Kidney (tissue), 14 donors: ENCODE measurements around the gene KIF26B. TPM values are rescaled to one million over a fixed set of nuclear protein-coding genes. Genes with fewer than 3 reads are reported as not detected.
A peak's percentile ranks its signal among the peaks of the same experiment; 100 is the strongest.
"Not testable (repeated sequence)": the region's sequence is repeated elsewhere in the genome, so short reads cannot be mapped to it uniquely, and the experiment has no call there.

ENCODE experiments used
- DNase-seq, 5 donors: peaks; one replicate each; pipeline ENCODE4 v3.0.0-alpha.2; 2013 to 2020
- FAIRE-seq: peaks from 2 replicates; lab custom pipeline; 2012; peaks lifted over from hg19 to GRCh38; lab: Jason Lieb, UNC
- H3K27ac ChIP-seq, 2 donors: one replicate each; pipeline ENCODE4 v1.7.0; 2013; ENCODE audit warnings: low read depth in 2 of 2, low read length in 2 of 2, inconsistent platforms in 1 of 2
- H3K27me3 ChIP-seq: one replicate; pipeline ENCODE4 v1.7.1; 2013; ENCODE audit warnings: low read length, inconsistent platforms; ENCODE audit not compliant: control insufficient read depth, insufficient read depth
- H3K36me3 ChIP-seq, 3 donors: one replicate each; pipeline versions ENCODE4 v1.7.0 to v1.7.1; 2013; ENCODE audit warnings: low read length in 3 of 3, control low read depth in 1 of 3, inconsistent platforms in 1 of 3; ENCODE audit not compliant: insufficient read depth in 3 of 3, control insufficient read depth in 2 of 3
- H3K4me1 ChIP-seq, 3 donors: one replicate each; pipeline versions ENCODE4 v1.7.0 to v1.7.1; 2013; ENCODE audit warnings: low read length in 3 of 3, inconsistent platforms in 1 of 3, low read depth in 1 of 3; ENCODE audit not compliant: control insufficient read depth in 2 of 3, insufficient read depth in 2 of 3
- H3K4me3 ChIP-seq, 3 donors: one replicate each; pipeline versions ENCODE4 v1.7.0 to v1.8.1; 2013; ENCODE audit warnings: low read length in 3 of 3, control low read depth in 1 of 3, inconsistent platforms in 1 of 3
- H3K9ac ChIP-seq, 3 donors: one replicate each; pipeline versions ENCODE4 v1.7.0 to v1.7.1; 2013; ENCODE audit warnings: low read length in 3 of 3, control low read depth in 1 of 3, inconsistent platforms in 1 of 3
- H3K9me3 ChIP-seq, 3 donors: one replicate each; pipeline versions ENCODE4 v1.7.0 to v1.7.1; 2013; ENCODE audit warnings: low read length in 3 of 3, control low read depth in 1 of 3, inconsistent platforms in 1 of 3; ENCODE audit not compliant: control insufficient read depth in 2 of 3, insufficient read depth in 1 of 3
- CTCF ChIP-seq: IDR thresholded peaks from 3 replicates; pipeline ENCODE4 v1.5.1; 2012; ENCODE audit warnings: mild to moderate bottlenecking, moderate library complexity, borderline replicate concordance; ENCODE audit not compliant: insufficient read depth; ENCODE audit errors: extremely low read depth
- intact Hi-C: fragments of 100-400 bp; cut with DNase I; formaldehyde crosslinking; loops from one replicate; pipeline ENCODE4 v1.11.1; 2022
- polyA plus RNA-seq: library from polyadenylated mRNA; stranded (reverse); fragments of 350-450 nt; fragmentation: Illumina TruSeq; extraction: RNeasy Lipid Tissue Mini Kit (QIAGEN cat#74804); gene quantifications from one replicate; pipeline ENCODE4 v1.2.3, GENCODE V29; 2014; ENCODE audit warnings: low read depth, low replicate concordance; ENCODE audit not compliant: insufficient read depth
- total RNA-seq: library from RNA; stranded (reverse); fragmentation: NEBNext Ultra II Directional; extraction: Animal tissue kit (Norgen Biotek cat#: 25700); gene quantifications from one replicate; pipeline ENCODE4 v1.2.1, GENCODE V29; 2021
- donor health status: control.
- donor health status: control.
- donor health status: control.
- donor health status: control.
- donor health status: control.
- donor health status: DM: yes; HTN: yes; CAD: no.
- donor health status: Normal renal cell carcinoma (clear cell type).

KIF26B gene
- total and polyA plus RNA-seq, 2 donors from 2014 or later, result 0.52 to 10.7 TPM

GRCh38 chr1:245353411-245353810 is 198.6 kb downstream of the KIF26B start:
- no peak for DNase-seq

GRCh38 chr1:245353915-245354775 is 199.4 kb downstream of the KIF26B start:
- TF ChIP-seq CTCF, result no peak
- no peak for FAIRE-seq
- no peaks in the 10 kb centered on the region for H3K9me3 ChIP-seq

More at GRCh38 chr1:245353411-245353810, 198.6 kb downstream of the KIF26B start:
- no peaks in the 10 kb centered on the region for H3K36me3 ChIP-seq
- H3K4me1 ChIP-seq, result no peaks in the 10 kb centered on the region
- H3K9ac ChIP-seq, result no peak overlapping the region
- no peak for TF ChIP-seq CTCF
- no peak overlapping the region for H3K4me3 ChIP-seq
- H3K27me3 ChIP-seq, result no peaks in the 10 kb centered on the region
- intact Hi-C loops, result no loop called here
- FAIRE-seq, result no peak
- H3K9me3 ChIP-seq, result no peaks in the 10 kb centered on the region
- no peak overlapping the region for H3K27ac ChIP-seq

GRCh38 chr1:245355851-245356630 is 201.3 kb downstream of the KIF26B start:
- DNase-seq, result peak in 1 of 5 donors; percentile 45
- H3K36me3 ChIP-seq, intact Hi-C loops, FAIRE-seq, H3K27me3 ChIP-seq, H3K9ac ChIP-seq, H3K9me3 ChIP-seq, H3K27ac ChIP-seq, H3K4me3 ChIP-seq, H3K4me1 ChIP-seq: not testable (repeated sequence)

More at GRCh38 chr1:245353915-245354775, 199.4 kb downstream of the KIF26B start:
- no peaks in the 10 kb centered on the region for H3K4me1 ChIP-seq
- no peaks in the 10 kb centered on the region for H3K27me3 ChIP-seq
- no peaks in the 10 kb centered on the region for H3K36me3 ChIP-seq
- no peak overlapping the region for H3K9ac ChIP-seq
- peak in 1 of 5 donors; percentile 45 for DNase-seq
- intact Hi-C loops, result no loop called here
- H3K4me3 ChIP-seq, result no peak overlapping the region
- H3K27ac ChIP-seq, result no peak overlapping the region
